Measurements from ENCODE around the gene TTPAL.

DNA sequence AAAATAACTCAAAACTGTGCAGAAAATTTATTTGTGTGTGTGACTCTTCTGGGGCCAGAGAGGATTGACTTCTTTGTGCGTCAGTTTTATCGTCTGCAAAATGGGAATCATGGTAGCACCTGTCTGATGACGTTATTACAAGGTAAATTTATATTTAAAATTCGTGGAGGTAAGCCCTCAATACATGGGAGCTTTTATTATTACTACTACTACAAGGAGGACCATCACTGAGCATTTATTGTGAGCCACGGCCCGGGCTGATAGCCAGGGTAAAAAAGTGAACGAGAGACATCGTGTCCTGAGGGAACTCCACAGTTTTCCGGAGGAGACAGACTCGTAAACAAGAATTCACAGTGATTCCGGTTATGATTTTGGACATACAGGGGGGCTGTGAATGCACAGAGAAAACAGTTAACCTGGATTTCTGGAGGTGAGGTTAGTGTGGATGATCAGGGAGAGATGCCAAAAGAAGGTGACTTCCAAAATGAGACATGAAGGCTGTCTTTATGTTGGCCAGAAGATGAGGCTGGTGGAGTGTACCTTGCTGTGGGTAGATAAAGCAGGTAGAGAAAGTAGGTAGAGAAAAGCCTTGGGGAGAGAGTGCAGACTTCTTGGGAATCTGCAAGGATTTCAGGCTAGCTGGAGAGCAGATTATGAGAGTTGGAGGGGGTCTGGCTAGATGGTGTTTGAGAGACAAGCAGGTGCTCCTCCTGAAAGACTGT lies 56.7 kb downstream of the TTPAL start:
- TF ChIP-seq, protein P1, sequence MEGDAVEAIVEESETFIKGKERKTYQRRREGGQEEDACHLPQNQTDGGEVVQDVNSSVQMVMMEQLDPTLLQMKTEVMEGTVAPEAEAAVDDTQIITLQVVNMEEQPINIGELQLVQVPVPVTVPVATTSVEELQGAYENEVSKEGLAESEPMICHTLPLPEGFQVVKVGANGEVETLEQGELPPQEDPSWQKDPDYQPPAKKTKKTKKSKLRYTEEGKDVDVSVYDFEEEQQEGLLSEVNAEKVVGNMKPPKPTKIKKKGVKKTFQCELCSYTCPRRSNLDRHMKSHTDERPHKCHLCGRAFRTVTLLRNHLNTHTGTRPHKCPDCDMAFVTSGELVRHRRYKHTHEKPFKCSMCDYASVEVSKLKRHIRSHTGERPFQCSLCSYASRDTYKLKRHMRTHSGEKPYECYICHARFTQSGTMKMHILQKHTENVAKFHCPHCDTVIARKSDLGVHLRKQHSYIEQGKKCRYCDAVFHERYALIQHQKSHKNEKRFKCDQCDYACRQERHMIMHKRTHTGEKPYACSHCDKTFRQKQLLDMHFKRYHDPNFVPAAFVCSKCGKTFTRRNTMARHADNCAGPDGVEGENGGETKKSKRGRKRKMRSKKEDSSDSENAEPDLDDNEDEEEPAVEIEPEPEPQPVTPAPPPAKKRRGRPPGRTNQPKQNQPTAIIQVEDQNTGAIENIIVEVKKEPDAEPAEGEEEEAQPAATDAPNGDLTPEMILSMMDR (IDR thresholded peaks at IDR 0.05) = no peak
- TF ChIP-seq POLR2A (IDR thresholded peaks at IDR 0.05) = no peak
